ENCODE results near the gene EXOC3.

DNA sequence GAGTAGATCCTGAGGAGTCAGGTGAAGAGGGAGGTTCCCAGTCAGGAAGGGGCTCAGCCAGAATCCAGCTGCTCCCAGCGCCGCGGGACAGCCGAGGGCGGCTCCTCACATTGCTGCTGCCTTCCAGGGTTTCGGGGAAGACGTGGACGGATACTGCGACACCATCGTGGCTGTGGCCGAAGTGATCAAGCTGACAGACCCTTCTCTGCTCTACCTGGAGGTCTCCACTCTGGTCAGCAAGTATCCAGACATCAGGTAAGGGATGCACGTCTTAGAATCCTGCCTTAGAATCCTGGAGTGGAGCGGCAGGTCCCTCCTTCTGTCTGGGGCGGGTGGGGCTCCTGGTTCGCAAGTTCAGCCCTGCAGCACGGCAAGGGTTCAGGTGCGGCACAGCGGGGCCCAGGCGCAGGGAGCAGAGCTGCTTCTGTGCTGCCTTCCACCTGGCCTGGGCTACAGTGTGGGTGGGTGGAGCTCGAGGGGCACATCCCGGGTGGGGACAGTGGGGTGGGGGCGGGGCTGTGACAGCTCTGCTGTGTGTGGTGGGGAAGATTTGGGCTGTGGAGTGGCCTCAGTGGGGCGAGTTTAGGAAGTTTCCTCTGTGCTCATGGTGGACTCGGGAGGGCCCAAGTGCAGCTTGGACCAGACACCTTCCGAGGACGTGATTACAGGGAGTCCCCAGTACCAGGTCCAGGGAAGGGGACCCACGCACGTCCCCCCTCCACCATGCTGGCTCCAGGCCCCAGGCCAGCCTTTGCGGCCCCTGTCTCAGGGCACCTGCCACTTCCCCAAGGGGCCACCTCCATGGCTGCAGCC is 22.8 kb downstream of the EXOC3 start:
- no peak for TF ChIP-seq CTCF (conservative IDR thresholded peaks at IDR 0.05; ENCODE audit: low read depth, low read length)
- TF ChIP-seq EZH2phosphoT487 (IDR thresholded peaks at IDR 0.05; ENCODE audit: borderline replicate concordance, low read length), result no peak
- TF ChIP-seq EZH2 (IDR thresholded peaks at IDR 0.05; ENCODE audit: low read length, unreplicated experiment), result no peak
